ENCODE measurements around the gene NPHP1. TPM values are rescaled to one million over a fixed set of nuclear protein-coding genes. Genes with fewer than 3 reads are reported as not detected.

Gene NPHP1
- total and polyA plus RNA-seq, 2 of the 8 experiments (the other 6 are each of a cell fraction or from before 2014, with no cell fraction given): 1.4 to 2.8 TPM

DNA sequence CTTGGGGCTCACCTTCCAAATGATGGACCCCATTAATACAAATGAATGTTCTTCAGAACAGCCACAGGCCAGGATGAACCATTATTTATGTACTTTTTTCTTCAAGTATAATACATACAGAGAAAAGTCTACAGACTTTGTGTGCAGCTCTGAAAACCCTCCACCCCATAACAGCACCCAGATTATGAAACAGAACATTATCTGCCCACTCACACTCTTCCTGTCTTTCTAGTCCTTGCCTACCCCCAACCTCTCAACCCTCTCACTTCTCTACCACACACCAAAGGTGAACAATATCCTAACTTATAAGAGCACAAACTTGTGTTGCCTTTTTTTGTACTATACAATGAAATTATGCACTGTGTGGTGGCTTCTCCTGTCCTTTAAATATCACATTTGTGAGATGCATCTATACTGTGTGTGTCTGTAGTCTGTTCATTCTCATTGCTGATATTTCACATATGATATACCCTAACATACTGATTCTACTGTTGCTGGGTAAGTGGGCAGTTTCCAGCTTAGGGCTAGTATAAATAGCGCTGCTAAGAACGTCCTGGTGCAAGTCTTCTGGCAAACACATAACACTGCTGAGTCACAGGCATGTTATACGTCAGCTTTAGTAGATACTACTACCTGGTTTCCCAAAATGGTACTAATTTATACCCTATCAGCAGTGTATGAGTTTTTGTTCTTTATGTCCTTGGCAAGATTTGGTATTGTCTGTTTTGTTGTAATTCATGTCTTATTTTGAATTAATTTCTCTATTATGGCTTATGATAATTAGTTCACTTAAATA, 1.0 kb upstream of the NPHP1 start (continued):
- TF ChIP-seq, protein P1, sequence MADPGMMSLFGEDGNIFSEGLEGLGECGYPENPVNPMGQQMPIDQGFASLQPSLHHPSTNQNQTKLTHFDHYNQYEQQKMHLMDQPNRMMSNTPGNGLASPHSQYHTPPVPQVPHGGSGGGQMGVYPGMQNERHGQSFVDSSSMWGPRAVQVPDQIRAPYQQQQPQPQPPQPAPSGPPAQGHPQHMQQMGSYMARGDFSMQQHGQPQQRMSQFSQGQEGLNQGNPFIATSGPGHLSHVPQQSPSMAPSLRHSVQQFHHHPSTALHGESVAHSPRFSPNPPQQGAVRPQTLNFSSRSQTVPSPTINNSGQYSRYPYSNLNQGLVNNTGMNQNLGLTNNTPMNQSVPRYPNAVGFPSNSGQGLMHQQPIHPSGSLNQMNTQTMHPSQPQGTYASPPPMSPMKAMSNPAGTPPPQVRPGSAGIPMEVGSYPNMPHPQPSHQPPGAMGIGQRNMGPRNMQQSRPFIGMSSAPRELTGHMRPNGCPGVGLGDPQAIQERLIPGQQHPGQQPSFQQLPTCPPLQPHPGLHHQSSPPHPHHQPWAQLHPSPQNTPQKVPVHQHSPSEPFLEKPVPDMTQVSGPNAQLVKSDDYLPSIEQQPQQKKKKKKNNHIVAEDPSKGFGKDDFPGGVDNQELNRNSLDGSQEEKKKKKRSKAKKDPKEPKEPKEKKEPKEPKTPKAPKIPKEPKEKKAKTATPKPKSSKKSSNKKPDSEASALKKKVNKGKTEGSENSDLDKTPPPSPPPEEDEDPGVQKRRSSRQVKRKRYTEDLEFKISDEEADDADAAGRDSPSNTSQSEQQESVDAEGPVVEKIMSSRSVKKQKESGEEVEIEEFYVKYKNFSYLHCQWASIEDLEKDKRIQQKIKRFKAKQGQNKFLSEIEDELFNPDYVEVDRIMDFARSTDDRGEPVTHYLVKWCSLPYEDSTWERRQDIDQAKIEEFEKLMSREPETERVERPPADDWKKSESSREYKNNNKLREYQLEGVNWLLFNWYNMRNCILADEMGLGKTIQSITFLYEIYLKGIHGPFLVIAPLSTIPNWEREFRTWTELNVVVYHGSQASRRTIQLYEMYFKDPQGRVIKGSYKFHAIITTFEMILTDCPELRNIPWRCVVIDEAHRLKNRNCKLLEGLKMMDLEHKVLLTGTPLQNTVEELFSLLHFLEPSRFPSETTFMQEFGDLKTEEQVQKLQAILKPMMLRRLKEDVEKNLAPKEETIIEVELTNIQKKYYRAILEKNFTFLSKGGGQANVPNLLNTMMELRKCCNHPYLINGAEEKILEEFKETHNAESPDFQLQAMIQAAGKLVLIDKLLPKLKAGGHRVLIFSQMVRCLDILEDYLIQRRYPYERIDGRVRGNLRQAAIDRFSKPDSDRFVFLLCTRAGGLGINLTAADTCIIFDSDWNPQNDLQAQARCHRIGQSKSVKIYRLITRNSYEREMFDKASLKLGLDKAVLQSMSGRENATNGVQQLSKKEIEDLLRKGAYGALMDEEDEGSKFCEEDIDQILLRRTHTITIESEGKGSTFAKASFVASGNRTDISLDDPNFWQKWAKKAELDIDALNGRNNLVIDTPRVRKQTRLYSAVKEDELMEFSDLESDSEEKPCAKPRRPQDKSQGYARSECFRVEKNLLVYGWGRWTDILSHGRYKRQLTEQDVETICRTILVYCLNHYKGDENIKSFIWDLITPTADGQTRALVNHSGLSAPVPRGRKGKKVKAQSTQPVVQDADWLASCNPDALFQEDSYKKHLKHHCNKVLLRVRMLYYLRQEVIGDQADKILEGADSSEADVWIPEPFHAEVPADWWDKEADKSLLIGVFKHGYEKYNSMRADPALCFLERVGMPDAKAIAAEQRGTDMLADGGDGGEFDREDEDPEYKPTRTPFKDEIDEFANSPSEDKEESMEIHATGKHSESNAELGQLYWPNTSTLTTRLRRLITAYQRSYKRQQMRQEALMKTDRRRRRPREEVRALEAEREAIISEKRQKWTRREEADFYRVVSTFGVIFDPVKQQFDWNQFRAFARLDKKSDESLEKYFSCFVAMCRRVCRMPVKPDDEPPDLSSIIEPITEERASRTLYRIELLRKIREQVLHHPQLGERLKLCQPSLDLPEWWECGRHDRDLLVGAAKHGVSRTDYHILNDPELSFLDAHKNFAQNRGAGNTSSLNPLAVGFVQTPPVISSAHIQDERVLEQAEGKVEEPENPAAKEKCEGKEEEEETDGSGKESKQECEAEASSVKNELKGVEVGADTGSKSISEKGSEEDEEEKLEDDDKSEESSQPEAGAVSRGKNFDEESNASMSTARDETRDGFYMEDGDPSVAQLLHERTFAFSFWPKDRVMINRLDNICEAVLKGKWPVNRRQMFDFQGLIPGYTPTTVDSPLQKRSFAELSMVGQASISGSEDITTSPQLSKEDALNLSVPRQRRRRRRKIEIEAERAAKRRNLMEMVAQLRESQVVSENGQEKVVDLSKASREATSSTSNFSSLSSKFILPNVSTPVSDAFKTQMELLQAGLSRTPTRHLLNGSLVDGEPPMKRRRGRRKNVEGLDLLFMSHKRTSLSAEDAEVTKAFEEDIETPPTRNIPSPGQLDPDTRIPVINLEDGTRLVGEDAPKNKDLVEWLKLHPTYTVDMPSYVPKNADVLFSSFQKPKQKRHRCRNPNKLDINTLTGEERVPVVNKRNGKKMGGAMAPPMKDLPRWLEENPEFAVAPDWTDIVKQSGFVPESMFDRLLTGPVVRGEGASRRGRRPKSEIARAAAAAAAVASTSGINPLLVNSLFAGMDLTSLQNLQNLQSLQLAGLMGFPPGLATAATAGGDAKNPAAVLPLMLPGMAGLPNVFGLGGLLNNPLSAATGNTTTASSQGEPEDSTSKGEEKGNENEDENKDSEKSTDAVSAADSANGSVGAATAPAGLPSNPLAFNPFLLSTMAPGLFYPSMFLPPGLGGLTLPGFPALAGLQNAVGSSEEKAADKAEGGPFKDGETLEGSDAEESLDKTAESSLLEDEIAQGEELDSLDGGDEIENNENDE (IDR thresholded peaks at IDR 0.05; ENCODE audit: insufficient replicate concordance, low read length): no peak
- TF ChIP-seq GTF2F1 (IDR thresholded peaks at IDR 0.05; ENCODE audit: borderline replicate concordance, low read depth, low read length): no peak
- TF ChIP-seq EGR1 (IDR thresholded peaks at IDR 0.05; ENCODE audit: borderline replicate concordance, low read depth, low read length): no peak
- no peak for TF ChIP-seq TCF12 (IDR thresholded peaks at IDR 0.05; ENCODE audit: low read depth, low read length)
- TF ChIP-seq GABPA (IDR thresholded peaks at IDR 0.05; ENCODE audit: borderline replicate concordance, insufficient read depth, low read length): no peak
- no peak for TF ChIP-seq SUZ12 (IDR thresholded peaks at IDR 0.05; ENCODE audit: low read length)
- no peak for TF ChIP-seq KDM5A (IDR thresholded peaks at IDR 0.05; ENCODE audit: low read length)
- TF ChIP-seq TAF1 (IDR thresholded peaks at IDR 0.05; ENCODE audit: low read depth, low read length): no peak
- TF ChIP-seq CBX5 (IDR thresholded peaks at IDR 0.05; ENCODE audit: low read depth, low read length): no peak
- no peak for TF ChIP-seq SIX5 (IDR thresholded peaks at IDR 0.05; ENCODE audit: low read depth, low read length)
- TF ChIP-seq RFX5 (IDR thresholded peaks at IDR 0.05; ENCODE audit: borderline replicate concordance, low read depth, low read length): no peak
